Measurements from ENCODE around the gene VSX1. TPM values are rescaled to one million over a fixed set of nuclear protein-coding genes. Genes with fewer than 3 reads are reported as not detected.

VSX1 gene
- total and polyA plus RNA-seq, 9 of the 15 experiments (the other 6 are each of a cell fraction or from before 2014, with no cell fraction given) = not detected

GRCh38 chr20:25127761-25128537, 46.0 kb upstream of the VSX1 start (continued):
- TF ChIP-seq RNF219 (CRISPR knock-in tag; IDR thresholded peaks at IDR 0.05) (no peak), TEAD4 (IDR thresholded peaks at IDR 0.05; ENCODE audit: low read length) (no peak), TEAD4 (CRISPR knock-in tag; IDR thresholded peaks at IDR 0.05; ENCODE audit: borderline replicate concordance) (no peak)

GRCh38 chr20:25126204-25127029, 44.5 kb upstream of the VSX1 start:
- TF ChIP-seq TEAD1 (CRISPR knock-in tag; IDR thresholded peaks at IDR 0.05) (no peak), MTA1 (IDR thresholded peaks at IDR 0.05; ENCODE audit: borderline replicate concordance) (no peak), ZNF436 (CRISPR knock-in tag; IDR thresholded peaks at IDR 0.05) (no peak)
- H3K4me3 ChIP-seq = no peak overlapping the region
- H3K27ac ChIP-seq (ENCODE audit: extremely low read depth, low read depth, low read length) = no peak overlapping the region
- no peaks in the 10 kb centered on the region for H3K4me1 ChIP-seq (replicated peaks in 1 of 2; ENCODE audit: control insufficient read depth in 2 of 2, insufficient read depth in 2 of 2, low read length in 2 of 2)
- no peaks in the 10 kb centered on the region; a peak in 1 of 5 replicates for H3K27me3 ChIP-seq (ENCODE audit: control insufficient read depth in 2 of 2, insufficient read depth in 2 of 2, low read length in 2 of 2)
- H3K4me2 ChIP-seq (ENCODE audit: insufficient read depth, low read length) = no peak overlapping the region
- CTCF ChIA-PET (ENCODE audit: low intra/inter-chr PET ratio) = no interaction called here
- BruUV-seq (replicated peaks) = no TSS peak
- no peaks in the 10 kb centered on the region for H3K9me1 ChIP-seq (ENCODE audit: control insufficient read depth, insufficient read depth, low read length)
- H3K9me3 ChIP-seq (replicated peaks; ENCODE audit: control insufficient read depth, insufficient read depth, low read depth, low read length) = no peaks in the 10 kb centered on the region
- H3K36me3 ChIP-seq (ENCODE audit: control insufficient read depth, insufficient read depth, low read length) = no peaks in the 10 kb centered on the region
- in situ Hi-C loops (cut with MboI) = no loop called here
- 0% methylated on average over 4 of the region's 4 CpGs for WGBS (ENCODE audit: insufficient coverage, low coverage, missing lambda C conversion rate)
- POLR2A ChIA-PET = no interaction called here
- H4K20me1 ChIP-seq (replicated peaks; ENCODE audit: control insufficient read depth, insufficient read depth, low read length) = no peaks in the 10 kb centered on the region
- FAIRE-seq (no peak), DNase-seq (ENCODE audit: extremely low read depth in 1 of 4, low spot score in 3 of 4) (no peak), ATAC-seq (no peak)
- no peak overlapping the region for H3K9ac ChIP-seq (ENCODE audit: insufficient read depth in 1 of 2, low read depth in 2 of 2, low read length in 2 of 2)
- intact Hi-C loops (cut with micrococcal nuclease) = no loop called here
- no peaks in the 10 kb centered on the region for H3K79me2 ChIP-seq (ENCODE audit: control insufficient read depth, insufficient read depth, low read length)
- H2AFZ ChIP-seq (ENCODE audit: low read depth, low read length) = no peak overlapping the region

All from K562 (cell line).